GM18508 (cell line): Measurements from ENCODE around the gene MLST8.
A peak's percentile ranks its signal among the peaks of the same experiment; 100 is the strongest.
"Not testable (repeated sequence)": the region's sequence is repeated elsewhere in the genome, so short reads cannot be mapped to it uniquely, and the experiment has no call there.

Source experiments
- ATAC-seq: cut with Tn5 transposase; IDR thresholded peaks from one replicate; pipeline ENCODE4 v1.9.1; 2021; ENCODE audit warnings: moderate number of reproducible peaks; ENCODE audit not compliant: insufficient read depth, unreplicated experiment

Gene MLST8

DNA sequence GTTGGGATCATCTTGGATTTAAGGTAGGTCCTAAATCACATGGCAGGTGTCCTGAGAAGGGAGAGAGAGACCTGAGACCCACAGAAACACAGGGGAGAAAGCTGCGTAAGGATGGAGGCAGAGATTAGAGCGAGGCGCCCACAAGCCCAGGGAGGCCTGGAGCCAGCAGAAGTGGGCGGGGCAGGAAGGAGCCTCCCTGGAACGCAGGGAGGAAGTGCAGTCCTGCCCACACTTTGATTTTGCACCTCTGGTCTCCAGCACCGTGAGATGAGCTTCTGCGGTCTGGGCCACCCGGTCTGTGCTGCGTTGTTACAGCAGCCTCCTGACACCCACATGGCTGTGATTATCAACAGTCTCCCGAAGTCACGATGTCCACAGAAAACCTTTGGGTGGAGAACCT lies 37.3 kb downstream of the MLST8 start:
- ATAC-seq = no peak

GRCh38 chr16:2243031-2243528 lies 37.8 kb downstream of the MLST8 start:
- ATAC-seq = no peak

GRCh38 chr16:2243781-2244180 lies 38.5 kb downstream of the MLST8 start:
- no peak for ATAC-seq

DNA sequence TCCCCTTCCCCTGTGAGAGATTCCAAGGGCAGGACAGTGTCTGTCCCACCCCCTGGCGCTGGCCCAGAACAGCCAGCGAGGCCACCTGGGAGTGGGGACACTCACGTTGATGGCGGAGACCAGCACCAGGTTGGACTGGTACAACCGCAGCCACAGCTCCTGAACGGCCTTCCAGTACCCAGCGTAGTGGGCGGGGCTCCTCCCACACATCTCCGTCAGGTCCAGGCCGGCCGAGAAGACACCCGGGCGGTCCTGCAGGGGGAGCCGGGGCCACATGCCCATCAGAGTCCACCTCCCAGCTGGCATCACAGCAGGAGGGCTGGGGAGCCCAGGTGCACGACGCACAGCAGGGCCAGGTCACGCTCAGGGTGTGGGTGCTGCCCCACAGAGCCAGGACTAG lies 39.0 kb downstream of the MLST8 start:
- ATAC-seq = no peak

DNA sequence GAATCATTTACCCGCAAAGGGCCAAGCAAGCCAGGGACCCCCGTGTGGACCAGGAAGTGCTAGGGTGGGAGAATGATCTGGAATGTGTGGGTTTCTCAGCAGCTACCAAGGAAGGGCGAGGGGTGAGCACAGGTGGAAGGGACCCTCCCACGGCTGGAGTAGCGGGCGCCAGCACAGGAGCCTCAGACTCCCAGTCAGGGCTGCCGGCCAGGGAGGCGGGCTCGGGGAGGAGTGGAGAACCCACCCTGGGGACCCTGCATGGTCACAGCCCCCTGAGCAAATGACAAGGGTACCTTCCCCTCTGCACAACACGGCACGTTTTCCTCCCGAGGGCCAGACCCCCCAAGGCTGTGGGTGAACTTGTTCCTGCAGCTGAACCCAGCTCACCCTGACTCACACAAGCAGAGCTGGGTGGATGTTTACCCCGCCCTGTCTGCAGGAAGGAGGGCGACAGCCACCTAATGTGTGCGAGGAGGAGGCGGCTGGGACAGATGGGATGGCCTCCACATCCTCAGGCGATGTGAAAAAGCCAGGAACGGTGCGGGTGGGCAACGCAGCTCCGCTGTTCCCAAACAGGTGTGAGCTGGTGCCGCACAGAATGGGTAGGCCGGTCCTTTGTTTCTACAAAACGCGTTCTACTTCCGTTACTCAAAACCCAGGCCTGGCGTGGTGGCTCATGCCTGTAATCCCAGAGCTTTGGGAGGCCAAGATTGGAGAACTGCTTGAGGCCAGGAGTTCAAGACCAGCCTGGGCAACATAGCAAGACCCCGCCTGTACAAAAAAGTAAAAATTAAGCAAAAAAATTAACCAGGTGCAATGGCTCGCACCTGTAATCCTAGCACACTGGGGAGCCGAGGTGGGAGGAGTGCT lies 39.9 kb downstream of the MLST8 start:
- ATAC-seq = no peak

- ATAC-seq = no peak
These were observed 41.1 kb downstream of the MLST8 start for GRCh38 chr16:2246301-2246885.

DNA sequence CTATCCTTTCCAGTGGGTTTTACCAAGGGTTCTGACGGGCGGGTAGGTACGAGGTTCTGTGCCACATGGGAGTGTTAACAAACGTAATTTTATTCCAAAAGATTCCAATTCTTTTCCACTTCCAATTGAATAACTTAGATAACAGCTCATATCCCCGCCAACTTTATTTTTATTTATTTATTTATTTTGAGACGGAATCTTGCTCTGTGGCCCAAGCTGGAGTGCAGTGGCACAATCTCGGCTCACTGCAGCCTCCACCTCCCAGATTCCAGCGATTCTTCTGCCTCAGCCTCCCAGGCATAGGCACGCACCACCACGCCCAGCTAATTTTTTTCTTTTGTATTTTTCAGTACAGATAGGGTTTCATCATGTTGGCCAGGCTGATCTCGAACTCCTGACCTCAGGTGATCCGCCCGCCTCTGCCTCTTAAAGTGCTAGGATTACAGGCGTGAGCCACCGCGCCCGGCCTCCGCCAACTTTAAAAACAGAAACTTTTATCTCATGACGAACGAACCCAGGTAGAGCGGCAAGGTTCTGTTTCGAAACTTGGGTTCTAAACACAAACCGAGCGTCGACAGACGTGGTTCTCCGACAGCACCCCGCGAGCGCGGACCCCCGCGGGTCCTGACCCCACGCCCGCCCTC lies 45.5 kb downstream of the MLST8 start:
- ATAC-seq = no peak

GRCh38 chr16:2251296-2252111 lies 46.2 kb downstream of the MLST8 start, which contains the start of gene ECI1:
ECI1 (minus strand) TSS chr16:2251587; CDS start chr16:2251566, 21 bp downstream.
- ATAC-seq = peak; percentile 43

DNA sequence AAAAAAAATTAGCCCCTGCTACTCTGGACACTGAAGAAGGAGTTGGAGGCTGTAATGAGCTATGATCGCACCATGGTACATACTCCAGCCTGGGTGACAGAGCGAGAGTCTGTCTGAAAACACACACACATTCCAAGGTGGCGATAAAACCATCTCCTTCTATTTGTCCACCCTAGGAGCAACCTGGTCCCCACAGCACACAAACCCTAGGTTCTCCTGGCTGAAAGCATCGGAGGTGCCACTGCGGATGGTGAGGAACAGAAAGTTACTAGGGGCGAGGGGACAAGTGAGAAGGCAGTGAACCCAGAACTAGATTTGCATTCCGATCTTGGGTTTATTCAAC lies 47.5 kb downstream of the MLST8 start:
- no peak for ATAC-seq

DNA sequence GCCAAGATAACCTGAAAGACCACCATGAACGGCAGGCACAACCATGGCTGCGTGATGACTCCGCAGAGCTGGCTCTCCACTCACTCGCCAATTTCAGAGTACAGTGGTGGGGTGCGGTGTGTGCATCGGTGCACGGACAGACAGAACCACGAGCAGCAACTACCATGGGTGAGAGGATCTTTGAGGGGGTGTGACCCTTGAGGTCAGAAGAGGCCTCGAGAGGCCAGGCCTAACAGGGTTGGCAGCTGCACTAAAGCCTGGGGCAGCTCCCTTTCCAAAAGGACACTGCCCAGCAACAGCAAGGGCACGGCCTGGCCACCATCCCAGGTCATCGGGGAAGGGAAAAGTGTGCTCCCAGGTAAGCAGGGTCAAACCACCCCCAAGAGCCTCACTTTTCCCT lies 48.0 kb downstream of the MLST8 start:
- ATAC-seq = no peak

- ATAC-seq = no peak
These were observed 51.4 kb downstream of the MLST8 start for GRCh38 chr16:2256531-2257140.

DNA sequence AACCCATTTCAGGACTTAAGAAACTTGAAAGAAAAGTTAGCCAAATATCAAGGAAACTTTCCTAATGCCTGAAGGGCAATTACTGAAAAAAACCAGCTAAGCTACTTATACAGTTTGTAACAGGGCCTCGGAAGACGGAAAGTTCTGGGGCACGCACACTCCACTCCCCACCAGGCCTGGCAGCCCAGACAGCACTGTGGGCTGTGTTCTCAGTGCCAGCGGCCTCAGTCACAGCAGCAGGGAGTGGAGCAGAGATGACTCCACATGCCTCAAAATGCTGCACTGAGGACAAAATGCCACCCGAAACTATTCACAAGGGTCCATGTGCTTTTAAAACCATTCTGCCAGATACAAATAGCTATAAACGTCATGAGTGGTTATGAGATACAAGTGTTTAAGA lies 52.5 kb downstream of the MLST8 start:
- no peak for ATAC-seq

- not testable (repeated sequence) for ATAC-seq
These were observed 53.3 kb downstream of the MLST8 start for GRCh38 chr16:2258530-2258929.
